HG03439 (cell line): ENCODE results near the gene SYNM.

Experiments used
- ATAC-seq: cut with Tn5 transposase; IDR thresholded peaks from one replicate; pipeline ENCODE4 v1.9.1; 2021; ENCODE audit warnings: mild to moderate bottlenecking, moderate library complexity; ENCODE audit not compliant: unreplicated experiment

Gene SYNM

DNA sequence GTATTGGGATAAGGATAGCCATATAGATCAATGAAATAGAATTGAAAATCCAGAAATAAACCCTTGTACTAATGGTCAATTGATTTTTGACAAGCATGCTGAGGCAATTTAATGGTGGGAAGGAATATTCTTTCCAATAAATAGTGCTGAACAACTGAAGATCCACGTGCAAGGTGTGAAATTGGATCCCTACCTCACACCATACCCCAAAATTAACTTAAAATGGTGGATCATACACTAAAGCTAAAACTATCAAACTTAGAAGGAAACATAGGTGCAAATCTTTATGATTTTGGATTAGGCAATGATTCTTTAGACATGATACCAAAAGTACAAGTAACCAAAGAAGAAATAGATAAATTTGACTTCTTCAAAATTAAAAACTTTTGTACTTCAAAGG, 22.1 kb upstream of the SYNM start:
- ATAC-seq, result no peak

DNA sequence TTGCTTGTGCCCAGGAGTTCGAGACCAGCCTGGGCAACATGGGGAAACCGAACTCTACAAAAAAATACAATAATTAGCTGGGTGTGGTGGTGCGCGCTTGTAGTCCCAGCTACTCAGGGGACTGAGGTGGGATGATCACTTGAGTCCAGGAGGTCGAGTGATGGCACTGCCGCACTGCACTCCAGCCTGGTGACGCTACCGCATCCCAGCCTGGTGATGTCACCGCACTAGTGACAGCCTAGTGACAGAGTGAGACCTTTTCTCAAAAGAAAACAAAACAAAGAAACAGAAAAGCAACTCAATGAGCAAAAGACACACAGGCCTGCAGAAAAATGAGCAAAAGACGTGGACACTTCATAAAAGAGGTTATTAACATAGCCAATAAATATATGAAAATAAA, 19.9 kb upstream of the SYNM start:
- no peak for ATAC-seq

DNA sequence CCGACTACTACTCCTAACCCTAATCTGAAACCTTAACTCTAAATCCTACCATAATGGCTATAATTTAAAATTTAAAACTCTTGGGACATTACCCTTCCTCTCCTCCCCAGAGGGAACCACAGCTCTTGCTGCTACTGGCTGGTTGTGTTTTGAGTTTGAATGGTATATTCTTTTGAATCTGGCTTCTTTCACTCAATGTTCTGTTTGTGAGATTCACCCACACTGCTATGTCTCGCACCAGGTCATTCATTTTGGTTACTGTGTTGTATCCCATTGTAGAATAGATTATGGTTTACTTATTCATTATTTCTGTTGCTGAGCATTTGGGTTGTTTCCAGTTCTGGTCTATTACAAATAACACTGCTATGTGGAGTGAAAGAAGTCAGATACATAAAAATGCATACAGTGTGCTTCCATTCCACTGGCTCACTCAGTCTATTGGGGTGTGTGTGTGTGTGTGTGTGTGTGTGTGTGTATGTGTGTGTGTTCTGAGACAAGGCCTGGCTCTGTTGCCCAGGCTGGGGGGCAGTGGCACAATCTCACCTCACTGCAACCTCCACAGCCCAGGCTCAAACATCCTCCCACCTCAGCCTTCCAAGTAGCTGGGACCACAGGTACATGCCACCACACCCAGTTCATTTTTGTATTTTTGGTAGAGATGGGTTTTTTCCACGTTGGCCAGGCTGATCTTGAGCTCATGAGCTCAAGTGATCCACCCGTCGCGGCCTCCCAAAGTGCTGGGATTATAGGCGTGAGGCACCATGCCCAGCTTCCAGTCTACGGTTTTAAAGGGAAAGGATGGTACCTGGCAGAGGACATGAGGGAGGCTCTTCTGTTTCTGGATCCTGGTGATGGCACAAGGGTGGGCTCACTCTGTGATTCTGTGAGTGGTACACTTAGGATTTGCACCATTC, 19.2 kb upstream of the SYNM start:
- no peak for ATAC-seq

DNA sequence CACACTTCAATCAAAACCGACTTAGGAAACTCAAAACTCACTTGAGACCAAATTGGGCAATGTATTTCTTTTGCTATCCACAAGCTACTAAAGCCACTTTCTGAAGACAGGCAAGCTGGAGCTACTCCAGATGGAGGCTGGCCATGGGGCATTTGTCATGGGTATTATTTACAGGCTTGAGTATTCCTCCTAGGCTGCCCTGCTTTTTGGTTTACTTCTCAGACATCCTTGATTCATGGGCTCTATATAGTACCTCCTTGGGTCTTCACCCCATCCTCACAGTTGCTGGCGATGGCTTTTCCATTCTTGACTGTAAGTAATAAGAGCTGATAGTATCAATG, 18.6 kb upstream of the SYNM start:
- no peak for ATAC-seq

DNA sequence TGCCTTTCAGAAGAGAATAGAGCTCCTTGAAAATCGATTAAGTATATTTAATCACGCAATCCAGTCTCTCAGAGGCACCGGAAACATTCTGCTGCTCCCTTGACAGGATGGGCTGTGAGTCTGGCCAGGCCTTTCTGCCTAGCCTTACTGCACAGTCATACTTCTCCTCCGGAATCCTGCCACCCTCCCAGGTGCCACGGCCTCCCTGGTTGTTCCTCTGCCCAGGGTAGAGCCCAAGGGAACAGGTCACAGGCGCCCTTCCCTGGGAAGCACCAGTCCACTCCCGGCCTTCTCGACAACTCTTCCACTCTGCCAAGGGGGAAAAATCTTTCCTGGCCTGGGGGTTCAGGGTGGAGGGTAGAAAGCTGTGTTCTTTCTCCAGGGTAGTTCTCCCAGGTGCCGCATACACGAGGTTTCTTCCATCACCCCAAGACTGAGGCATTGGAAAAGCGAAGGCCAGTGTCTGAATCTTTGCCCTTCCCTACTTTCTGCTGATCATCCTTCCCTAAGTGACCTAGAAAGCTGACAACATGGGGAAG, 17.4 kb upstream of the SYNM start:
- no peak for ATAC-seq

DNA sequence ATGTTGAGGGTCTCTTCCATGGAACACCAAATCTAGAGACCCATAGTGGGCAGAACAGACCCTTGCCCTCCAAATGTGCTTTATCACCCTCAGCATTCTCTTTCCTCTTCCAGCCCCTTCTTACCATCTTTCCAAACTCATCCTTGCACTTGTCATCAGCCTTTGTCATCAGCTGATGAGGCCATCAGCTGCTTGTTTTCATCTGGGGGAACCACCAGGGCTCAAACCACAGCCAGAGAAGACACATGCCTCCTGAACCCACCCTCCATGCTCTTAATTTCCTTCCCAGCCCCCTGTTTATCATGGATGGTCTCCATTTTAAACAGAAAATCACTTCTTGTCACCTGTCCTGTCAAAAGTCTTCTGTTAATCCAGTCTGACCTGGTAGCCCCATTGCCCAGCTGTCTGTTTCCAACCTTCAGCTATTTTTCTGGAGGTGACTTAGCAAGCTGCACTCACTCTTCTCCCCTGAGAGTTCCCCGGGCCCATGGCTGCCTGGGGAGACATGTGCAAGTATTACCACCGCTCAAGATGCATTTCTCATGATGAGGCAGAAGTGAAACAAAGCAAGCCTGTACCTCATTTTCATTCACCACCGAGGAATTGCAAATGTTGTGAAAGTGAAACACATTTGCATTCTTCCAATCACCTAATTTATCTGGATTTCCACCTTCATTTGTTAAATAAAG, 14.7 kb upstream of the SYNM start:
- ATAC-seq, result peak; percentile 100

DNA sequence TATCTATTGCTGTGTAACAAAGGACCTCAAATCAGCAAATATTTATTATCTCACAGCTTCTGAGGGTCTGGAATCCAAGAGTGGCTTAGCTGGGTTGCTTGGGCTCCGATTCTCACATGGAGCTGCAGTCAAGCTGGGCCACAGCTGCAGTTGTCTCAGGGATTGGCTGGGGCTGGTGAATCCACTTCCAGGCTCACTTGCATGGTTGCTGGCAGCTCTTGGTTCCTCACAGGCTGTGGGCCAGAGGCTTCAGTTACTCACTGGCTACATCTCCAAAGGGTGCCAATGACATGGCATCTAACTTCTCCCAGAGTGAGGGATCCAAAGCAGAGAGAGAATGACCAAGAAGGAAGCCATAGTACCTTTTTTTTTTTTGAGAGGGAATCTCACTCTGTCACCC, 13.9 kb upstream of the SYNM start:
- no peak for ATAC-seq

DNA sequence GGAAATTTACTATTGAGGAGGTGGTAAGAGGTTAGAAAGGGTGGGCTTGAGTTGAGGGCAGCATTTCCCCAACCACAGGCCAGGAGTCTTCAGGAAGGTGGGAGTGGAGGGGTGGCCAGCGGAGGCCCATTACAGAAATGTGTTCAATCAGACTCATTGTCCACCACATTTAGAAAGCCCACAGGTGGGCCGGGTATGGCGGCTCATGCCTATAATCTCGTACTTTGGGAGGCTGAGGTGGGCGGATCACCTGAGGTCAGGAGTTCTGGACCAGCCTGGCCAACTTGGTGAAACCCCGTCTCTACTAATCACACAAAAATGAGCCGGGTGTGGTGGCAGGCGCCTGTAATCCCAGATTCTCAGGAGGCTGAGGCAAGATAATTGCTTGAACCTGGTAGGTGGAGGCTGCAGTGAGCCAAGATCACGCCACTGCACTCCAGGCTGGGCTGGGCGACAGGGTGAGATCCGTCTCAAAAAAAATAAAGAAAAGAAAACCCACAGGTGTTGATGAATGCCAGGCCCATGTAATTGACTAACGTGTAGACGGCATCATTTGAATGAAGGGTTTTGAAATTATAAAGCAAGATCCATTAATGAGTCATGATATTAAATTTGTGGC, 12.2 kb upstream of the SYNM start:
- no peak for ATAC-seq

DNA sequence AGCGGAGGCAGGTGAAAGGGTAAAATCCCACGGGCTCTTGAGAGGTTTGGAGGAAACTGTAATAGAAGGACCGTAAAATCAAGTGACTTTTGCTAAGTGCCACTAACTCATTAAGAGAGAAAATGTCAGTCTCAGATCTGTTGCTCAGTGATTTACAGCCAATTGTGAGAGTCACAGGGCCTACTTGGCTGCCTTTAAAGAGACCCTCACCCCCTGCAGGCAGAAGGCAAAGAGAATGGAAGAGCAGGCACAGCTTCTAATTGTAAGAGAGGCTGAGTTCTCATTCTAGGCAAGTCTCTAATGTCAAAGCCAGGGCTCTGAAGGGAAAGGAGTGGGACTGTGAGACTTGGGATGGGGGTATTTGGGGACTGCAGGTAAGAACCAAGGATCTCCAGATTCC, 9.3 kb upstream of the SYNM start:
- ATAC-seq, result no peak

DNA sequence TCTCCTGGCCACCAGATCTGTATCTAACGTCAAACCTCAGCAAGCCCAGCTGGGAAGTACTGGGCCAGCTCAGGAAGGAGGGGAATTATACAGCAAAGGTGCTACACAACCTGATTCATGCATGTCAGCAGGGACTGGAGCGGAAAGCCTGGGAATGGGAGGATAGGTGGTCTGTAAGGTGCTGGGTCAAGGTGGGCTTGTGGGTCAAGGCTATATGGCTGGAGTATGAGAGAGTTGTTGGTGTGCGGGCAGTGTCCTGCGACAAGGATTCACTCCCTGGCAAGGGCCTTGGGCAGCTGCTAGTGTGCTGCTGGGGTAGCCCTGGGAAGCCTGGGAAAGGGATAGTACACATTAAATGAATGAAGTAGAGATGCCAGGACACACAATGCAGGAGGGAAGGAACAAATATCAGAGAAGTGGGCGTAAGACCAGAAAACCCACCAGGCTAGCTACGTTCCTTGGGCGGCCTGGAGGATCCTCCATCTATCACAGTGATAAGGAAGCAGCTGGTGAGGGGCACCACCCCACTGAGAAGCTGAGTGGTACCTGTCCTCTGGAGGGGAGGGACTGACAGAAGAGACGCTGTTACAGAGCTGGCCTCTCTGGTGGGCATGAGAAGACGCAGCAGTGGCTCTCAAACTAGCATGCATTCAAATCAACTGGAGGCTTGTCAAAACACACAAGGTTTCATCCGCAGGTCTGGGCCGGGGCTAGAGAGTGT, 8.5 kb upstream of the SYNM start:
- ATAC-seq, result no peak

DNA sequence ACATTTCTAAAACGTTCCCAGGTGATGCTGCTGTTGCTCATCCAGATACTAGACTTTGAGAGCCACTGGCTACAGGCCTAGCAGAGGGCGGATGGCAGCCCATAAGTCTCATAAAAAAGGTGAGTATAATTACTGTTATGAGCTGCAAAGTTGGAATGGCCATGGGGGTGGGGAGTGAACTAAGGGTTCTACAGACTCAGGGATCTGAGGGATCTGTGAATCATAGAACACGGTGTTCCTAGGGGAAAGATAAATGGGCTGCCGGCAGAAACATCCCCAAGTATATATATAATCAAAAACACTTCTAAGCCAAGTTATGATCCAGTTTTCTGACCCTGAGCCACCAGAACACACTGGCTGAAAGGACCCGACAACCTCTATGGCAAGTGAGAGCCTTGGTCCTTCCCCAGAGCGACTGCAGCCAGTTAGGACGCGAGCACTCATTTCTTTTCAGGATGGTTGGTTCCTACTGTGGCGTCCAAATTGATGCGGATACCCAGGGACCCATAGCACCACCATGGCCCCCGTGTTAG, 7.9 kb upstream of the SYNM start:
- no peak for ATAC-seq

DNA sequence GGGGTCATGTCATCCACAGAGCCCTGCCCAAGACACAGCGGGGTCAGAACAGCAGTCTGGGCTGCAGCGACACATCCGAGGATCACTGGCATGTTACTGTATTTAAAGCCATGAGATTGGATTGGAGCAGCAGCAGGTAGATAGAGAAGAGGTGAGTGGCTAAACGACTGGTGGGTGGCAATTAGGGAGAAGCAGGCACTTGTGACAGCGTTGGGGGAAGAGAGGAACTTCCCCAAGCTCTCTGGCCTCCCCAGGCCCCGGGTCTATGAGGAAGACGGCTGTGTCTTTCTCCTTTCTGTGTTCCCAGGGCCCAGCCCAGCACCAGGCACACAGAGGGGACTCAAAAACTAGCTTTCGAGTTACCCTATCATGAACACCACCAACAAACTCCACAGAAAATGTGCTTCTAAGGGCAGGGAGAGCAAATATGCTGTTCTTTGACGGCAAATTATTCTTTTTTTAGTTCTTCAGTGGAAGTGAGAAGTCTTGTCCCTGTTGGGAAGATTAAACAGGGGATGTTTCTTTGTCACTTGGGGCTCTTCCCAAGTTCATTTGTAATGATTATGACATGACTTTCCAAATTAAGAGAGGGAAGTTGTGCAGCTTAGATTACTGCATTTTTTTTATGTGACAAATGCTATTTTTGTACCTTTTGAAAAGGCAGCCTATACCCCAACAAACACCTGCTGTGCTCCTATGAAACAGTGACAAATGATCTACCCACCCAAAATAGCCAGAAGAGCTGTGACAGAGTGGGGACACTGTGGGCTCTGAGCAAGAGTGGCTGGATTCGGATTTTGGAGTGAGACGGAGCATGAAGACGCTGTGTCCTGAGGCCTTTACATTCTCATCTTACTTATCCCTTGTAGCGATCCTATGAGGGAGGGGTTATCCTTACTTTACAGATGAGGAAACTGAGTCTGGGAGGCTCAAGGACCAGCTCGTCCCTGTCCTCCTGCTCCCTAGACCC, 7.2 kb upstream of the SYNM start:
- ATAC-seq, result no peak

DNA sequence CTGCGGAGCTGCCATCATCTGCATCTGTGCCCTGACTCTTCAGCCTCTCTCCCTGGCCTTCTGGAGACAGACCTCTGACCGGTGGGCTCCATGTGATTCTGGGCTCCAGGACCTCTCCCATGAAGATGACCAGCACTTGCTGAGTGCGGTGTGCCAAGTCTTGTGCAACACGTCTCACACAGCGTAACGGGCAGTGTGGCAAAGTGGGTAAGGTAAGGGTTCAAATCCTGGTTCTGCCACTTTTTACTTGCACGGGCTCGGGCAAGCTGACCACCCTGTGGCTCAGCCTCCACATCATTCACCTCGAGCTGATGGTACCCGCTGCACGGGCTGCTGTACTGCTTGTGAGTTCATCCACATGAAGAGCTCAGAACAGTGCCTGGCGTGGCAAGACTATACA, 6.5 kb upstream of the SYNM start:
- ATAC-seq, result no peak

DNA sequence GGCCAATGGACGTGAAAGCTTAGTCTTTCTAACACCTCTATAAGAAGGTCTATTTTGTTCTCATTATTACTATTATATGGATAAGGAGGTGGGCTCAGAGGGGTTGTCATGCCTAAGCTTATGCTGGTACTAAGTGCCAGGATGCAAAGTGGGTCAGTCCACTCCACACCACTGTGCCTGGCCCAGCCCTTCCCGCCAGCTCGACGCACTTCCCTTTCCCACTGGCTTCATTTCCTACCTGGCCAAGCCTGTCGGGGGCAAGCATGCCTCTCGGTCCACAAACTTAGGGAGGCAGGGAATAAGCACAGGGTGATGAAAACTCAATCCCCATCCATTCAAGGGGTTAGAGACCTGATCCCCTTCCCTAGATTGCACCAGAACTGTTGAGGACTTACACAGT, 5.9 kb upstream of the SYNM start:
- ATAC-seq, result no peak

DNA sequence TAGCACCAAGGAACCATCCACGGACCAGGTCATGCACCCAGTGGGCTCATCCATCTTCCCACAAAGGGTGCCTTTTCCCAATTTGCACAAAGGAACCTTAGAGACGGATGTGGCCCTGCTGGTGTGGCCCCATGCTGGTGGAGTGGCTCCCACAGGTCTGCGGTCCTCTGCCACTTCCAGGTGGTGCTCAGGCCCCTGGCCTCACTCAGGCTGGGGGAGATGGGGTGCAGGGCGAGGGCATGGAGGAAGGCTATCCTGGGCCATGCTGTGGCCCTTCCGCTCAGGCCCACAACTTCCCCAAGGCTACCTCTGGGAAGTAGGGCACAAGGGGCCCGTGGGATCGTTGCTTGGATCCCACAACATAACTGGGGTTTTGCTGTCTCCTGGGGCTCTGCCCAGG, 5.2 kb upstream of the SYNM start:
- ATAC-seq, result no peak

DNA sequence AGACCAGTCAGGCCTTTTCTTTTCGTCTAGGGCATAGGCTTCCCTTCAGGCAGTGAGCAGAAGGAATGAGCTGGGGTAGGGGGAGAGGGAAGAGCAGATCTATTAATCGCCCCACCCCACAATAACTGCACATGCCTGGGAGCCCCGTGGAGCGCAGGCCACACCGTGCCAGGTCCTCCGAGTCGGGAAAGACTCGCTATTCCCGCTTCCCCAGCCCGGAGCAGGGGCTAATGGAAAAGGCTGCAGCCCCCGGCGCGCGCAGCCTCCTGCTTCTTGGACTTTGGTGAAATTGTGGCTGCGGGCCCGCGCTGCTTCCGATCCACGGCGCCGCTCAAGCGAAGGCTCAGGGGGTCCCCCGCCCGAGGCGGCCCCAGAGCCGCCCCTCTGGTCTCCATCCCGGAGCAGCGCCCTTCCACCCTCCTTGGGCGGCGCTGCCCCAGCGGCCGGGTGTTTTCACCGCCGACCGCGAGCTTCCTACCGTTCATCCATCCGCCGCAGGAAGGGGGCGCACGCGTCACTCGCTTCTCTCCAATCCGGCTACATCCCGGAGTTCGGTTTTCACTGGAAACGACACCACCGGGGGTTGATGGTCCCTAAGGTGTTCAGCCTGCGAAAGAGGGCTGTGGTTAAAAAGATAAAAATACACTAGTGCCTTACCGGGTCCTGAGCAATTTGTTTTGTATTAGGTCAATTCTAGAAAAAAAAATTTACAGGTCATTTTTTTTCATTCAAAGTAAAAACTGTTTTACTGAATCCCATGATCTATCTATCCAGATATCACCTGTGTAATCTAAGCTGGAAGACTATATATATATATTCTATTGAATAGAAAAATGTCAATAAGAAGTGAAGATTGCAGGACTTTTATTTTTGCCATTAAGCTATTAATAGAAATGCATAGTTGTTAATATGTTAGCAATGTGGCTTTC, 4.4 kb upstream of the SYNM start:
- peak; percentile 40 for ATAC-seq

DNA sequence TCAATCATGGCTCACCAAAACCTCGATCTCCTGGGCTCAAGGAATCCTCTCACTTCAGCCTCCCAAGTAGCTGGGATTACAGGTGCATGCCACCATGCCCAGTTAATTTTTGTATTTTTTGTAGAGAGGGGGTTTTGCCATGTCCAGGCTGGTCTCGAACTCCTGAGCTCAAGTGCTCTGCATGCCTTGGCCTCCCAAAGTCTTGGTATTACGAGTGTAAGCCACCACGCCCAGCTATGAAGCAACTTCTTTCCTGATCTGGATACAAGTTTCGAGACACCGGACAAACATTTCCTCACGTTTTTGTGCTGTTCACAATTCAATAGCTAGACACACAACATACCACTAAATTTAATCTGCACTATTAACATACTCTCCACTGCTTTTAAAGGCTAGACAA, 3.4 kb upstream of the SYNM start:
- no peak for ATAC-seq

DNA sequence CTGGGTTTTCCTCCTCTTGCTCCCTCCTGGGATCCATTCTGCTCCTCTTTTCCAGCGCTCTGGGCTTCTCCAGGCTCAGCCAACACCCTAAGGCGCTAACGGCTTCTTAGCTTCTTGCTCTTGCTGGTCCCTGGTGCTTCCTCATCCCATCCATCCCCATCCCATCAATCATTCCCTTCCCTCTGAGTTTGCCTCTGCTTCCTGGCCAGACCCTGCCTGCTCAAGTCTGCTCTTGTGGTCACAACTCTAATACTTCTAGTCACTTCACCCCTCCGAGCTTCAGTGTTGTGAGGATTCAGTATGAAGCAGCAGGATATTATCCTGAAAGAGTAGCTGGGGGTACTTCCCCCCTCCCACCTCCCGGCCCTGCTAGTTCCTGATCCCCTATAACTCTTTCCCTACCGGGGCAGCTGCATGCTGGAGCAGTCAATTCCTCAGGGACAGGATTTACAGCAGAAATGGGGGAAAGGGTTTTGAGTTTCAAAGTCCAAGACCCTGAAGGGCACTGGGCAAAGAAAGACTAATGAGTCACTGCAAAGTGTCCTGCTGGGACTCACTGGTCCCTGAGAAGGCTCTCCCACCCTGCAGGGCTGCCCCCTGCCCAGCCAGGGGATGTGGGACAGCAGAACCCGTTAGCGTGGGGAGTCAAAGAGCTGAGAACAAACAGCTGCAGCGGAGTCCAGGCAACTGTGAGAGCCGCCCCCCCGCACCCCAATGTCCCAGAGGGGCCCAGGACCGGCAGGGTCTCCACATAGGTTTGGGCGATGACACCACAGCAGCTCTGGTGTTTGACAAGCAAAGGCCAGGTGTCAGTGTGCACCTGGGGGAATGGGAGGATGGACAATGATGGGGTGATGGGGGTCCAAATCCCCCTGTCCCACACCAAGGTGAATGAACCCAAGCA, 2.3 kb upstream of the SYNM start:
- no peak for ATAC-seq
